ENCODE measurements around the gene SSC5D.

Gene SSC5D

GRCh38 chr19:55482156-55482961 is 5.9 kb upstream of the SSC5D start:
- H3K27ac ChIP-seq = no peak overlapping the region
- H3K27me3 ChIP-seq (ENCODE audit: insufficient read depth, low read depth, severe bottlenecking) = no peaks in the 10 kb centered on the region
- H3K36me3 ChIP-seq = peaks cover 10% of the 10 kb centered on the region
- H3K4me3 ChIP-seq (ENCODE audit: low read depth, low read length) = no peak overlapping the region
- H3K9me3 ChIP-seq (ENCODE audit: severe bottlenecking) = no peaks in the 10 kb centered on the region
- no peak for TF ChIP-seq CTCF (IDR thresholded peaks at IDR 0.05; ENCODE audit: low read depth, low read length)
- DNase-seq = no peak

- Histone ChIP-seq H3K27ac (no peak overlapping the region), H3K9me3 (ENCODE audit: severe bottlenecking) (no peaks in the 10 kb centered on the region), H3K27me3 (ENCODE audit: insufficient read depth, low read depth, severe bottlenecking) (no peaks in the 10 kb centered on the region), H3K4me3 (ENCODE audit: low read depth, low read length) (no peak overlapping the region), H3K36me3 (peaks cover 10% of the 10 kb centered on the region)
- TF ChIP-seq CTCF (IDR thresholded peaks at IDR 0.05; ENCODE audit: low read depth, low read length) = no peak
- no peak for DNase-seq
These were observed 5.1 kb upstream of the SSC5D start for GRCh38 chr19:55482967-55483705.

GRCh38 chr19:55483706-55484592 is 4.3 kb upstream of the SSC5D start:
- Histone ChIP-seq H3K4me3 (ENCODE audit: low read depth, low read length) (peak overlapping the region; percentile 67; the same call in 1 of the 2 replicates), H3K27me3 (ENCODE audit: insufficient read depth, low read depth, severe bottlenecking) (no peaks in the 10 kb centered on the region), H3K9me3 (ENCODE audit: severe bottlenecking) (no peaks in the 10 kb centered on the region), H3K27ac (no peak overlapping the region; the same call in 1 of the 2 replicates), H3K36me3 (peaks cover 10% of the 10 kb centered on the region)
- DNase-seq = no peak
- TF ChIP-seq CTCF (IDR thresholded peaks at IDR 0.05; ENCODE audit: low read depth, low read length) = no peak

- Histone ChIP-seq H3K4me3 (ENCODE audit: low read depth, low read length) (peak within 1 kb of the TSS; percentile 67), H3K36me3 (peaks cover 10% of the 10 kb centered on the region), H3K27me3 (ENCODE audit: insufficient read depth, low read depth, severe bottlenecking) (no peaks in the 10 kb centered on the region), H3K9me3 (ENCODE audit: severe bottlenecking) (no peaks in the 10 kb centered on the region), H3K27ac (peak within 1 kb of the TSS; percentile 84)
- DNase-seq = peak; percentile 77
- no peak for TF ChIP-seq CTCF (IDR thresholded peaks at IDR 0.05; ENCODE audit: low read depth, low read length)
These were observed 3.4 kb upstream of the SSC5D start, which contains the start of gene NAT14 for GRCh38 chr19:55484593-55485438. Gene NAT14 (plus strand): TSS chr19:55485188. CDS start chr19:55485709, 521 bp downstream.
